HG03045 (cell line): ENCODE results near the gene EBF4.
"Not testable (repeated sequence)": the region's sequence is repeated elsewhere in the genome, so short reads cannot be mapped to it uniquely, and the experiment has no call there.

Source experiments
- ATAC-seq: cut with Tn5 transposase; IDR thresholded peaks from one replicate; pipeline ENCODE4 v1.9.1; 2021; ENCODE audit warnings: mild to moderate bottlenecking, moderate library complexity; ENCODE audit not compliant: unreplicated experiment

The EBF4 gene

GRCh38 chr20:2807929-2808328 lies 115.3 kb downstream of the EBF4 start:
- ATAC-seq = not testable (repeated sequence)

- no peak for ATAC-seq
These were observed 117.1 kb downstream of the EBF4 start for GRCh38 chr20:2809690-2810089.
